SK-N-SH treated with all-trans-retinoic acid at 6 μM for 48 hours (cell line): ENCODE results near the gene FAAH2.

ENCODE experiments used
- ATAC-seq: fragments of 200-7000 bp; cut with Tn5 transposase; 3 replicates; pipeline ENCODE4 v1.9.1; 2020; ENCODE audit warnings: mild to moderate bottlenecking, moderate library complexity
- ARNTL ChIP-seq: fragments of 450-650 bp; formaldehyde crosslinking; IDR thresholded peaks from 2 replicates; pipeline ENCODE4 v1.5.0; 2020; ENCODE audit warnings: low read depth, mild to moderate bottlenecking, moderate library complexity, borderline replicate concordance
- CSDC2 ChIP-seq: fragments of 250-450 bp; sonication (Bioruptor Pico); IDR thresholded peaks from 2 replicates; pipeline ENCODE4 v1.5.0; 2020; ENCODE audit warnings: mild to moderate bottlenecking, moderate library complexity
- GLIS3 ChIP-seq: fragments of 250-450 bp; sonication (Bioruptor Pico); IDR thresholded peaks from 2 replicates; pipeline ENCODE4 v1.5.0; 2020; ENCODE audit warnings: mild to moderate bottlenecking, moderate library complexity
- ISL1 ChIP-seq: fragments of 250-450 bp; sonication (Bioruptor Pico); IDR thresholded peaks from 2 replicates; pipeline ENCODE4 v2.1.2; 2022; ENCODE audit warnings: mild to moderate bottlenecking, moderate library complexity
- OSR1 ChIP-seq: fragments of 250-450 bp; sonication (Bioruptor Pico); IDR thresholded peaks from 2 replicates; pipeline ENCODE4 v1.8.0; 2022; ENCODE audit warnings: moderate library complexity, mild to moderate bottlenecking, inconsistent platforms
- PPARA ChIP-seq: fragments of 250-450 bp; sonication (Bioruptor Pico); IDR thresholded peaks from 2 replicates; pipeline ENCODE4 v1.5.0; 2020; ENCODE audit warnings: mild to moderate bottlenecking, borderline replicate concordance
- SNAI2 ChIP-seq: fragments of 250-450 bp; sonication (Bioruptor Pico); IDR thresholded peaks from 2 replicates; pipeline ENCODE4 v1.5.0; 2020; ENCODE audit warnings: mild to moderate bottlenecking, moderate library complexity
- TCF4 ChIP-seq: fragments of 250-450 bp; sonication (Bioruptor Pico); IDR thresholded peaks from 2 replicates; pipeline ENCODE4 v1.8.0; 2021; ENCODE audit warnings: mild to moderate bottlenecking, moderate library complexity, borderline replicate concordance
- TOX ChIP-seq: fragments of 250-450 bp; sonication (Bioruptor Pico); IDR thresholded peaks from 2 replicates; pipeline ENCODE4 v1.8.0; 2021; ENCODE audit warnings: mild to moderate bottlenecking, moderate library complexity, borderline replicate concordance
- ZC3H10 ChIP-seq: fragments of 250-450 bp; sonication (Bioruptor Pico); IDR thresholded peaks from 2 replicates; pipeline ENCODE4 v1.5.1; 2021; ENCODE audit warnings: mild to moderate bottlenecking, moderate library complexity
- ZFP3 ChIP-seq: fragments of 250-450 bp; sonication (Bioruptor Pico); IDR thresholded peaks from 2 replicates; pipeline ENCODE4 v1.5.0; 2020; ENCODE audit warnings: mild to moderate bottlenecking, moderate library complexity
- ZFP30 ChIP-seq: fragments of 450-650 bp; formaldehyde crosslinking; IDR thresholded peaks from 2 replicates; pipeline ENCODE4 v1.5.0; 2022; ENCODE audit warnings: mild to moderate bottlenecking, moderate library complexity
- ZNF8 ChIP-seq: fragments of 450-650 bp; formaldehyde crosslinking; IDR thresholded peaks from 2 replicates; pipeline ENCODE4 v1.5.0; 2020; ENCODE audit warnings: mild to moderate bottlenecking, moderate library complexity
- TF ChIP-seq, protein P1 (sequence below): fragments of 250-450 bp; sonication (Bioruptor Pico); IDR thresholded peaks from 2 replicates; pipeline ENCODE4 v1.8.0; 2021; ENCODE audit warnings: low read depth, mild to moderate bottlenecking, moderate library complexity, borderline replicate concordance
- TF ChIP-seq, protein P2 (sequence below): fragments of 250-450 bp; sonication (Bioruptor Pico); IDR thresholded peaks from 2 replicates; pipeline ENCODE4 v1.8.0; 2020; ENCODE audit warnings: mild to moderate bottlenecking, moderate library complexity, borderline replicate concordance
- TF ChIP-seq, protein P3 (sequence below): fragments of 250-450 bp; sonication (Bioruptor Pico); IDR thresholded peaks from 2 replicates; pipeline ENCODE4 v1.5.1; 2021; ENCODE audit warnings: mild to moderate bottlenecking, moderate library complexity

Gene FAAH2

DNA sequence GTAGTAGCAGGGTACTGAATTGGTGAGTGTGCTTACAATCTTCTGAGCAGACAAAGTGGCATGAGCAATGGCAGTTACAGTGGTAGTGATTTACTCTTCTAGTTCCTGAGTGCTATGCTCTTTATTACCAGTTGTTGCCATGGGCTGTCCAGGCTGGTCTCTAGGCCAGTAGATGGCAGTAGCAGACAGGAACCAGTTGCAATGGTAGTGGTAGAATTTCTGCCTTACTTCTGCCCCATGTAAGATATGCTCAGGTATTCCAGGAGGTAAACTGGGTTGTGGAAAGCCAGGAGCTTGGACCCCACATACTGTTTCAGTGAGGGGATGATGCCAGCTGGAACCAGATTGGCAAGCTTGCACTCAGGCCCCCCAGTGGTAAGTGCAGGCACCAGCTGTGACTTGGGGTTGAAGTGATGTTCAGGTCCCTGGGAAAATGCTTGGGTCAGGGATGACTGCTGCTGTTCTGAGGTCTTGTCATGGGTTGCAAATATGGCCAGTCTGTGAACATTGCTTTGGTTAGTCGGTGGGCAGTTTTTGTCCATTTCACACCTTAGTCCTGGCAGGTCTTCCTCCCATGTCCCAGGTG lies 242.3 kb downstream of the FAAH2 start:
- TF ChIP-seq ZFP30 (CRISPR knock-in tag) (no peak), ZC3H10 (no peak), ARNTL (no peak), ZNF8 (CRISPR knock-in tag) (no peak), ZFP3 (CRISPR knock-in tag) (no peak), PPARA (no peak), GLIS3 (CRISPR knock-in tag) (no peak), TOX (CRISPR knock-in tag) (no peak), OSR1 (CRISPR knock-in tag) (no peak), CSDC2 (CRISPR knock-in tag) (no peak), TCF4 (no peak), SNAI2 (CRISPR knock-in tag) (no peak), ISL1 (CRISPR knock-in tag) (no peak)
- TF ChIP-seq, protein P1, sequence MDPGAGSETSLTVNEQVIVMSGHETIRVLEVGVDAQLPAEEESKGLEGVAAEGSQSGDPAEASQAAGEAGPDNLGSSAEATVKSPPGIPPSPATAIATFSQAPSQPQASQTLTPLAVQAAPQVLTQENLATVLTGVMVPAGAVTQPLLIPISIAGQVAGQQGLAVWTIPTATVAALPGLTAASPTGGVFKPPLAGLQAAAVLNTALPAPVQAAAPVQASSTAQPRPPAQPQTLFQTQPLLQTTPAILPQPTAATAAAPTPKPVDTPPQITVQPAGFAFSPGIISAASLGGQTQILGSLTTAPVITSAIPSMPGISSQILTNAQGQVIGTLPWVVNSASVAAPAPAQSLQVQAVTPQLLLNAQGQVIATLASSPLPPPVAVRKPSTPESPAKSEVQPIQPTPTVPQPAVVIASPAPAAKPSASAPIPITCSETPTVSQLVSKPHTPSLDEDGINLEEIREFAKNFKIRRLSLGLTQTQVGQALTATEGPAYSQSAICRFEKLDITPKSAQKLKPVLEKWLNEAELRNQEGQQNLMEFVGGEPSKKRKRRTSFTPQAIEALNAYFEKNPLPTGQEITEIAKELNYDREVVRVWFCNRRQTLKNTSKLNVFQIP = no peak
- TF ChIP-seq, protein P2, sequence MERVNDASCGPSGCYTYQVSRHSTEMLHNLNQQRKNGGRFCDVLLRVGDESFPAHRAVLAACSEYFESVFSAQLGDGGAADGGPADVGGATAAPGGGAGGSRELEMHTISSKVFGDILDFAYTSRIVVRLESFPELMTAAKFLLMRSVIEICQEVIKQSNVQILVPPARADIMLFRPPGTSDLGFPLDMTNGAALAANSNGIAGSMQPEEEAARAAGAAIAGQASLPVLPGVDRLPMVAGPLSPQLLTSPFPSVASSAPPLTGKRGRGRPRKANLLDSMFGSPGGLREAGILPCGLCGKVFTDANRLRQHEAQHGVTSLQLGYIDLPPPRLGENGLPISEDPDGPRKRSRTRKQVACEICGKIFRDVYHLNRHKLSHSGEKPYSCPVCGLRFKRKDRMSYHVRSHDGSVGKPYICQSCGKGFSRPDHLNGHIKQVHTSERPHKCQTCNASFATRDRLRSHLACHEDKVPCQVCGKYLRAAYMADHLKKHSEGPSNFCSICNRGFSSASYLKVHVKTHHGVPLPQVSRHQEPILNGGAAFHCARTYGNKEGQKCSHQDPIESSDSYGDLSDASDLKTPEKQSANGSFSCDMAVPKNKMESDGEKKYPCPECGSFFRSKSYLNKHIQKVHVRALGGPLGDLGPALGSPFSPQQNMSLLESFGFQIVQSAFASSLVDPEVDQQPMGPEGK (CRISPR knock-in tag) = no peak
- TF ChIP-seq, protein P3, sequence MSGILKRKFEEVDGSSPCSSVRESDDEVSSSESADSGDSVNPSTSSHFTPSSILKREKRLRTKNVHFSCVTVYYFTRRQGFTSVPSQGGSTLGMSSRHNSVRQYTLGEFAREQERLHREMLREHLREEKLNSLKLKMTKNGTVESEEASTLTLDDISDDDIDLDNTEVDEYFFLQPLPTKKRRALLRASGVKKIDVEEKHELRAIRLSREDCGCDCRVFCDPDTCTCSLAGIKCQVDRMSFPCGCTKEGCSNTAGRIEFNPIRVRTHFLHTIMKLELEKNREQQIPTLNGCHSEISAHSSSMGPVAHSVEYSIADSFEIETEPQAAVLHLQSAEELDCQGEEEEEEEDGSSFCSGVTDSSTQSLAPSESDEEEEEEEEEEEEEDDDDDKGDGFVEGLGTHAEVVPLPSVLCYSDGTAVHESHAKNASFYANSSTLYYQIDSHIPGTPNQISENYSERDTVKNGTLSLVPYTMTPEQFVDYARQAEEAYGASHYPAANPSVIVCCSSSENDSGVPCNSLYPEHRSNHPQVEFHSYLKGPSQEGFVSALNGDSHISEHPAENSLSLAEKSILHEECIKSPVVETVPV (CRISPR knock-in tag) = no peak
- peak; percentile 77 for ATAC-seq
